Erythroblast (primary cell): ENCODE data around the gene BLNK.

ENCODE experiments used
- GATA1 ChIP-seq: IDR thresholded peaks from 2 replicates; pipeline ENCODE4 v1.6.1; 2011; ENCODE audit warnings: low read depth, mild to moderate bottlenecking, control low read depth, low read length, moderate library complexity
- POLR2A ChIP-seq: IDR thresholded peaks from 2 replicates; pipeline ENCODE4 v1.6.1; 2011; ENCODE audit warnings: mild to moderate bottlenecking, low read length

DNA sequence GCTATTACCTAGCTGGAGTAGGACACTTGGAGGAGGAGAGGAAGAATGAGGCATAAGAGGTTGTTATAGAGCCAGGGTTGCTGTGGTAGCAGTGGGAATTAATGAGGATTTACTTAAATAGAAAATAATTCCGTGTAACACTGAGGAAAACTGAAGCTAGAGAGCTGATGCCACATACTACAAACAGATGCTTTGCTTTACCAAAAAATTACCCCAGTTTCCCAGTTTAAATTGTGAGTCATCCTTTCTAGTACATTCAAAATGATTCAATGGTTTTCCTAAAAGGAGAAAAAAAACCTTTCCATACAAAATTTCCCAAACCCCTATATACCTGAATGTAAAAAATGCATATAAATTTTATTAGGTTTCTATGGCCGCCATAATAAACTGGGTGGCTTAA, 82.9 kb downstream of the BLNK start:
- TF ChIP-seq POLR2A (no peak), GATA1 (no peak)
